Spinal cord (tissue), 10 donors: ENCODE results near the gene USH1G. TPM values are rescaled to one million over a fixed set of nuclear protein-coding genes. Genes with fewer than 3 reads are reported as not detected.

ENCODE experiments used
- DNase-seq, 6 donors: peaks; one replicate each; pipeline versions ENCODE4 v3.0.0 to v3.0.0-alpha.2; 2013 to 2015; ENCODE audit warnings: low spot score in 6 of 6, low read depth in 4 of 6
- H3K27ac ChIP-seq: one replicate; pipeline ENCODE4 v1.5.1; 2013; ENCODE audit warnings: low read depth, low read length, control low read depth
- H3K27me3 ChIP-seq: one replicate; pipeline ENCODE4 v1.6.1; 2013; ENCODE audit warnings: low read length; ENCODE audit not compliant: control insufficient read depth, insufficient read depth
- H3K36me3 ChIP-seq: one replicate; pipeline ENCODE4 v1.6.1; 2013; ENCODE audit warnings: low read length; ENCODE audit not compliant: control insufficient read depth, insufficient read depth
- H3K4me1 ChIP-seq: one replicate; pipeline ENCODE4 v1.6.1; 2013; ENCODE audit warnings: low read length; ENCODE audit not compliant: control insufficient read depth, insufficient read depth
- H3K4me3 ChIP-seq: one replicate; pipeline ENCODE4 v1.5.1; 2013; ENCODE audit warnings: low read depth, low read length, control low read depth
- H3K9me3 ChIP-seq: one replicate; pipeline ENCODE4 v1.6.1; 2013; ENCODE audit warnings: low read length; ENCODE audit not compliant: control insufficient read depth, insufficient read depth
- WGBS: methylation state at CpG from one replicate; pipeline ENCODE4 v1.1.5; 2013; ENCODE audit warnings: missing lambda C conversion rate; ENCODE audit not compliant: insufficient coverage; 5-methylcytosine and 5-hydroxymethylcytosine counted together
- polyA plus RNA-seq, 2 donors: library from polyadenylated mRNA; unstranded; fragments of 120-200 nt; gene quantifications; one replicate each; pipeline ENCODE4 v1.2.1, GENCODE V29; 2013; ENCODE audit not compliant: insufficient read length in 2 of 2
- total RNA-seq, 2 donors: library from RNA; depleted of rRNA in 1 of 2; stranded (reverse); fragments of 120-200 nt in 1 of 2; fragments of >200 nt in 1 of 2; gene quantifications; one replicate each; pipeline versions ENCODE4 v1.2.3 to v1.2.4, GENCODE V29; 2013 to 2014
- donor health status: healthy.

The USH1G gene
- total and polyA plus RNA-seq, 4 donors: 0.06 to 0.42 (median 0.31) TPM

DNA sequence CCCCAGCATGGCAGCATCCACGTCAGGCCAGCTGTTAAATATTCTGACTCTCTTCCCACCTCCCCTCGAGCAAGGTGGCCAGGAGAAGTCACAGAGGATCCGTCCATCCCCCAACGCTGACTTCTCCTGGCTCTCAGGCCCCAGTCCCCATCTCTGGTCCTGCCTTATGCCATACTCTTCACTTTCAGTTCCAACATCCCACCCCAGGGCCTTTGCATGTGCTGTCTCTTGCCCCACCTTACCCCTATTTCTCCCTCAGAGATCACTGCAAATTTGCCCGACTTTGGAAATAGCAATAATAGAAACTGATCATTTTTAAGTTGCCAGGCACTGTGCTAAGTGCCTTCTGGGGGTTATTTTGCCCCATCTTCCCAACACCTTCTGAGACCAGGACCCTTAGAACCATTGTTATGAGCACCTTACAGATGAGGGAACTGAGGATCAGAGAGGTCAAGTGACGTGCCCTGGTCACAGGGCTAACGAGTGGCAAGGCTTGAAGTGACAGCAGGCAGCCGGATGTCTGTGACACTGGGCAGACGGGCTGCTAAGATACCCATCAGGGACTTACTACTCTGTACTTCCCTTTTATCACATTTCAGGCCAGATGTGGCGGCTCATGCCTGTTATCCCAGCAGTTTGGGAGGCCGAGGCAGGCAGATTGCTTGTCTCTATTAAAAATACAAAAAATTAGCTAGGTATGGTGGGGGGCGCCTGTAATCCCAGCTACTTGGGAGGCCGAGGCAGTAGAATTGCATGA, 31.8 kb upstream of the USH1G start:
- no peaks in the 10 kb centered on the region for H3K9me3 ChIP-seq
- H3K36me3 ChIP-seq: peaks cover 85% of the 10 kb centered on the region
- WGBS: 55% methylated on average over 8 of the region's 13 CpGs
- no peak overlapping the region for H3K4me3 ChIP-seq
- no peaks in the 10 kb centered on the region for H3K27me3 ChIP-seq
- no peak for DNase-seq
- peaks cover 4% of the 10 kb centered on the region for H3K4me1 ChIP-seq
- H3K27ac ChIP-seq: no peak overlapping the region

- H3K9me3 ChIP-seq: no peaks in the 10 kb centered on the region
- H3K27me3 ChIP-seq: no peaks in the 10 kb centered on the region
- no peak overlapping the region for H3K27ac ChIP-seq
- H3K4me3 ChIP-seq: no peak overlapping the region
- peaks cover 83% of the 10 kb centered on the region for H3K36me3 ChIP-seq
- WGBS: 86% methylated on average over 15 of the region's 15 CpGs
- H3K4me1 ChIP-seq: peaks cover 4% of the 10 kb centered on the region
- no peak for DNase-seq
These were observed 31.1 kb upstream of the USH1G start for GRCh38 chr17:74954115-74954514.

GRCh38 chr17:74953134-74953687, 30.2 kb upstream of the USH1G start:
- peaks cover 4% of the 10 kb centered on the region for H3K4me1 ChIP-seq
- WGBS: 90% methylated on average over 9 of the region's 11 CpGs
- no peak overlapping the region for H3K4me3 ChIP-seq
- no peak overlapping the region for H3K27ac ChIP-seq
- H3K9me3 ChIP-seq: no peaks in the 10 kb centered on the region
- no peaks in the 10 kb centered on the region for H3K27me3 ChIP-seq
- peaks cover 74% of the 10 kb centered on the region for H3K36me3 ChIP-seq
- DNase-seq: no peak

DNA sequence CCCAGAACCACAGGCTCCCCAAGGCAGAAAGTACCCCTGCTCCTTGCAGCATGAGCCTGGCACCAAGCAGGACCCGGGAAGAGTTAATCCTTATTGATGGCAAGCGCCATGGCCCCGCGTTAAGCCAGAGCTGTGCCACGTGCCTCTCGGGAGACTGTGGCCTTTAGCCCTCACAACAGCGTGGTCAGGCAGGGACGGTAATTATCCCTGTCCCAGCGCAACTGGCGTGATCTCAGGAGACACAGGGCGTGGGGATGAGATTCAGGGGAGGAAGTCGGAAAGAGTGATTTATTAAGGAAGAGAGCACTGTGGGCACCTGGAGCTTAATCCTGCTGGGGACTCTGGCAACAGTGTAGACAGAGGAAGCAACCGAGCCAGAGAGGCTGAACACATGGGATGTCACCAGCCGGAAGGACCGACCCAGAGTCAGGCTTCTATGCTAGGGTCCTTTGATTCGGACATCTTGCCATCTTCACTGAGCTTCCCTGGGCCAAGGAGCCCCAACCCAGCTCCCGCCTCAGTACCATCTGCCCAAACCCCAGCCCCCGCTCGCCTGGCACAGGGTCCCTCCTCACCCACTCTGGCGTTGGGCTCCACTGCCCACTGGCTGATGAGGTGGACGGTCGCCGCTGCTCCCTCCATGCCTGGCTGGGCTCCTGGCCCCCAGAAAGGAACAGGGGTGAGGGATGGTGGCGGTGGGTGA, 29.5 kb upstream of the USH1G start:
- 66% methylated on average over 19 of the region's 24 CpGs for WGBS
- no peak for DNase-seq

GRCh38 chr17:74951680-74952421, 28.8 kb upstream of the USH1G start:
- Histone ChIP-seq H3K27me3 (peaks cover 3% of the 10 kb centered on the region), H3K9me3 (no peaks in the 10 kb centered on the region)
- 71% methylated on average over 30 of the region's 32 CpGs for WGBS

More for the DNA sequence above, 29.5 kb upstream of the USH1G start:
- Histone ChIP-seq H3K4me1 (no peaks in the 10 kb centered on the region), H3K36me3 (peaks cover 71% of the 10 kb centered on the region), H3K27me3 (peaks cover 3% of the 10 kb centered on the region), H3K27ac (no peak overlapping the region), H3K4me3 (no peak overlapping the region), H3K9me3 (no peaks in the 10 kb centered on the region)

DNA sequence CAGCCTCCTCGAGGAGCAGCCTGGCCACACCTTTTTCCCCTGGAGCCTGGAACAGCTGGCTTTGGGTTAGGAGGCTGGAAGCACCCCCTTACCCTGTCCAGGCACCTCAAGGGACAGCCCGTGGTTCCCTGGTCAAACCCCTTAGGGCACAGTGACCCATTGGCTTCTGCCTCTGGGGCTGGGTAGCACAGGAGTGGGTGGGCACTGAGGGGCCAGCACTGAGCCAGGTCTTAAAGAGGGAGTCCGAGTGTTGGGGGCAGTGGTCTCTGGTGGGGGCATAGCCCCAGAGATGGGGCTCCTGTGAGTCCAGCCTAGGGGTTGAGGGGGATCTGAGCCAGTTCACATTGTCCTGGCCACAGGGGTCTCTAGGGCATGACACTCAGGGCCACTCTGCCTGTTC, 28.0 kb upstream of the USH1G start:
- DNase-seq: no peak
- no peak overlapping the region for H3K4me3 ChIP-seq
- H3K4me1 ChIP-seq: no peaks in the 10 kb centered on the region
- H3K36me3 ChIP-seq: peaks cover 63% of the 10 kb centered on the region
- 81% methylated on average over 3 of the region's 3 CpGs for WGBS
- no peak overlapping the region for H3K27ac ChIP-seq
- H3K27me3 ChIP-seq: peaks cover 3% of the 10 kb centered on the region
- no peaks in the 10 kb centered on the region for H3K9me3 ChIP-seq

More at GRCh38 chr17:74951680-74952421, 28.8 kb upstream of the USH1G start:
- DNase-seq: no peak
- peaks cover 70% of the 10 kb centered on the region for H3K36me3 ChIP-seq
- no peak overlapping the region for H3K4me3 ChIP-seq
- no peak overlapping the region for H3K27ac ChIP-seq
- no peaks in the 10 kb centered on the region for H3K4me1 ChIP-seq

- H3K27me3 ChIP-seq: peaks cover 3% of the 10 kb centered on the region
- no peak overlapping the region for H3K4me3 ChIP-seq
- H3K4me1 ChIP-seq: no peaks in the 10 kb centered on the region
- no peaks in the 10 kb centered on the region for H3K9me3 ChIP-seq
- no peak for DNase-seq
- WGBS: 68% methylated on average over 8 of the region's 8 CpGs
- H3K36me3 ChIP-seq: peaks cover 55% of the 10 kb centered on the region
- no peak overlapping the region for H3K27ac ChIP-seq
These were observed 27.2 kb upstream of the USH1G start for GRCh38 chr17:74950207-74950606.

- Histone ChIP-seq H3K4me1 (no peaks in the 10 kb centered on the region), H3K27me3 (peaks cover 3% of the 10 kb centered on the region), H3K4me3 (no peak overlapping the region), H3K27ac (no peak overlapping the region), H3K36me3 (peaks cover 49% of the 10 kb centered on the region), H3K9me3 (no peaks in the 10 kb centered on the region)
- DNase-seq: peak in 1 of 6 donors; percentile 45
- WGBS: 62% methylated on average over 8 of the region's 12 CpGs
These were observed 26.5 kb upstream of the USH1G start for GRCh38 chr17:74949455-74950115.
